ENCODE data around the gene CSNK2B. TPM values are rescaled to one million over a fixed set of nuclear protein-coding genes. Genes with fewer than 3 reads are reported as not detected.

CSNK2B gene
- polyA plus RNA-seq, 3 donors = 147 to 227 (median 195) TPM

DNA sequence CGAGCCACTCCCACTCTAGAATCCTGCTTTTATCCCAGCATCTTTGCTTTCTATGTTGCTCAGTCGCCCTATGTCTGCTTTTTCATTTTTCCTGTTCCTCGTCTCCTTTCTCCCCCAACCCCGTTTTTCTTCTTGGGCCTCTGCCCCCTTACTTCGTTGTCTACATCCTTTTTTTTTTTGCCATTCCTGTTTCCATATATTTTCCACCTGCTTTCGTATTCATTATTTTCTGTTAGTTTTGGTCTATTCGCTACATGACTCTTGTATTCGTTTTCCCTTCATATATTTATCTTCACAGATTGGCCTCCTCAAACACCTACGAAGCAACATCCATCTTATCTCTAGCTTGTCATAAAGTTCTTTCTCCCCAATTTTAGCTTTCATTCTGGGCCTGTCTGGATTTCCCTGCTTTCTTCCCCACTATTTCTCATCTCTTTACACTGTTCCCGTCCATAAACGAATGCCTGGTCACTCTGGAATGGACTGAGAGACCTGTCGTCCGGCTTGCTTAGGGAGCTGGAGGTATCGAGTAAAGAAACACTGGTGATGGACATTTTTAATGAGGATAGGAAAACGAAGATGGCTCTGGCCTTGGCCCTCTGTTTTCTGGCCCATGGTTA lies 44.5 kb upstream of the CSNK2B start:
- Histone ChIP-seq H3K4me1 (ENCODE audit: control insufficient read depth in 1 of 2, insufficient read depth in 2 of 2, low read length in 2 of 2) (peaks cover 42 to 48% of the 10 kb centered on the region in 2 donors), H3K27me3 (ENCODE audit: control insufficient read depth in 2 of 2, insufficient read depth in 2 of 2, low read length in 2 of 2) (no peaks in the 10 kb centered on the region), H3K4me2 (replicated peaks; ENCODE audit: extremely low read depth, low read length, poor library complexity, severe bottlenecking) (peak overlapping the region; percentile 95), H3K9me3 (replicated peaks in 1 of 2; ENCODE audit: control insufficient read depth in 1 of 2, insufficient read depth in 1 of 2, low read length in 2 of 2) (no peaks in the 10 kb centered on the region), H3K4me3 (replicated peaks in 1 of 3; ENCODE audit: low read depth in 2 of 3, low read length in 3 of 3) (peak overlapping the region; percentile 79 to 97 (median 87)), H3K9ac (ENCODE audit: insufficient read depth, low read length, poor library complexity, severe bottlenecking) (peak overlapping the region; percentile 93), H3K36me3 (replicated peaks in 1 of 2; ENCODE audit: control insufficient read depth in 1 of 2, insufficient read depth in 2 of 2, low read length in 2 of 2) (peaks cover 33 to 45% of the 10 kb centered on the region in 2 donors), H3K27ac (ENCODE audit: low read depth in 1 of 2, low read length in 2 of 2) (peak overlapping the region; percentile 95 to 99), H2AFZ (ENCODE audit: insufficient read depth, low read depth, low read length, poor library complexity, severe bottlenecking) (peak overlapping the region; percentile 76), H3K79me2 (ENCODE audit: insufficient read depth, low read length) (peaks cover 88% of the 10 kb centered on the region), H4K20me1 (ENCODE audit: insufficient read depth, low read length) (peaks cover 23% of the 10 kb centered on the region)
- 27% methylated on average over 13 of the region's 15 CpGs for WGBS (ENCODE audit: insufficient coverage)
- Mint-ChIP-seq H3K27me3 (ENCODE audit: low read depth in 3 of 3) (peaks cover 0 to 1% (median 0%) of the 10 kb centered on the region in 3 donors), H3K4me3 (peak overlapping the region; percentile 89 to 96), H3K27ac (peak overlapping the region; percentile 79 to 100 (median 95)), H3K9me3 (no peaks in the 10 kb centered on the region), H3K36me3 (peaks cover 42 to 53% of the 10 kb centered on the region in 2 donors), H3K4me1 (peaks cover 45% of the 10 kb centered on the region)
- no peak for DNase-seq
- TF ChIP-seq, protein P1, sequence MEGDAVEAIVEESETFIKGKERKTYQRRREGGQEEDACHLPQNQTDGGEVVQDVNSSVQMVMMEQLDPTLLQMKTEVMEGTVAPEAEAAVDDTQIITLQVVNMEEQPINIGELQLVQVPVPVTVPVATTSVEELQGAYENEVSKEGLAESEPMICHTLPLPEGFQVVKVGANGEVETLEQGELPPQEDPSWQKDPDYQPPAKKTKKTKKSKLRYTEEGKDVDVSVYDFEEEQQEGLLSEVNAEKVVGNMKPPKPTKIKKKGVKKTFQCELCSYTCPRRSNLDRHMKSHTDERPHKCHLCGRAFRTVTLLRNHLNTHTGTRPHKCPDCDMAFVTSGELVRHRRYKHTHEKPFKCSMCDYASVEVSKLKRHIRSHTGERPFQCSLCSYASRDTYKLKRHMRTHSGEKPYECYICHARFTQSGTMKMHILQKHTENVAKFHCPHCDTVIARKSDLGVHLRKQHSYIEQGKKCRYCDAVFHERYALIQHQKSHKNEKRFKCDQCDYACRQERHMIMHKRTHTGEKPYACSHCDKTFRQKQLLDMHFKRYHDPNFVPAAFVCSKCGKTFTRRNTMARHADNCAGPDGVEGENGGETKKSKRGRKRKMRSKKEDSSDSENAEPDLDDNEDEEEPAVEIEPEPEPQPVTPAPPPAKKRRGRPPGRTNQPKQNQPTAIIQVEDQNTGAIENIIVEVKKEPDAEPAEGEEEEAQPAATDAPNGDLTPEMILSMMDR (IDR thresholded peaks at IDR 0.05) = no peak
- intact Hi-C loops (cut with micrococcal nuclease) = loop anchor here (2.0 to 5.0 kb wide), 2 partner anchors 31 to 46 kb away; partner anchors contain the start of genes BAG6 (in 2 of the 2), CSNK2B (in 1 of the 2) and LY6G5B (in 1 of the 2)

DNA sequence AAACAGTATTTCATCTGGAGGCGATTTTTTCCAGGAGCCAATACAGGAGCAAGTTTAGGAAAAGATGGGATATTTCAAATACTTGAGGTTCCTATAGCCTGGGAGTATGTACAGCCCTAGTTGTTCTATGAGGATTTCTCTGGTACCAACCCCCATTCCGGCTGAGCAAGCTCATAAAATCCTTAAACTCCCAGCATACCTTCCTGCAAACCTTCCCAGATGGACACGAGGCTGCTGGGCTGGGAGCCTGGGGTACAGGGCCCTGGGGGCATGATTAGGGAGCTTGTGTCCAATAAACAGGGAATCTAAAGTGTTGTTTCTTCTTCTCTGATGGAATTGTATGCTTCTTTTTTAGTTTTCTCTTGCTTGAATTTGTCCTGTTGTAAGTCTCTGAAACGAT lies 43.9 kb upstream of the CSNK2B start:
- H3K27ac ChIP-seq (ENCODE audit: low read depth in 1 of 2, low read length in 2 of 2) = peak overlapping the region; percentile 24 to 95
- H3K27me3 ChIP-seq (ENCODE audit: control insufficient read depth in 2 of 2, insufficient read depth in 2 of 2, low read length in 2 of 2) = no peaks in the 10 kb centered on the region
- no peak overlapping the region for H3K9ac ChIP-seq (ENCODE audit: insufficient read depth, low read length, poor library complexity, severe bottlenecking)
- peaks cover 38 to 45% of the 10 kb centered on the region in 2 donors for H3K36me3 ChIP-seq (replicated peaks in 1 of 2; ENCODE audit: control insufficient read depth in 1 of 2, insufficient read depth in 2 of 2, low read length in 2 of 2)
- intact Hi-C loops (cut with micrococcal nuclease) = loop anchor here (2.0 to 5.0 kb wide), 2 partner anchors 31 to 45 kb away; partner anchors contain the start of genes BAG6 (in 2 of the 2), CSNK2B (in 1 of the 2) and LY6G5B (in 1 of the 2)
- peaks cover 36 to 43% of the 10 kb centered on the region in 2 donors for H3K4me1 ChIP-seq (ENCODE audit: control insufficient read depth in 1 of 2, insufficient read depth in 2 of 2, low read length in 2 of 2)
- Mint-ChIP-seq H3K27ac (peak overlapping the region; percentile 73 to 100 (median 95)), H3K4me3 (peak overlapping the region; percentile 89 to 96), H3K4me1 (peaks cover 40% of the 10 kb centered on the region), H3K36me3 (peaks cover 40 to 53% of the 10 kb centered on the region in 2 donors), H3K9me3 (no peaks in the 10 kb centered on the region), H3K27me3 (ENCODE audit: low read depth in 3 of 3) (peaks cover 0 to 1% (median 0%) of the 10 kb centered on the region in 3 donors)
- TF ChIP-seq, protein P1 (IDR thresholded peaks at IDR 0.05) = no peak
- H3K4me2 ChIP-seq (replicated peaks; ENCODE audit: extremely low read depth, low read length, poor library complexity, severe bottlenecking) = peak overlapping the region; percentile 95
- H4K20me1 ChIP-seq (ENCODE audit: insufficient read depth, low read length) = peaks cover 25% of the 10 kb centered on the region
- no peak for DNase-seq
- H2AFZ ChIP-seq (ENCODE audit: insufficient read depth, low read depth, low read length, poor library complexity, severe bottlenecking) = no peak overlapping the region
- WGBS (ENCODE audit: insufficient coverage) = 18% methylated on average over 1 of the region's 4 CpGs
- peak overlapping the region in 1 of 3 experiments; percentile 97 for H3K4me3 ChIP-seq (replicated peaks in 1 of 3; ENCODE audit: low read depth in 2 of 3, low read length in 3 of 3)
- peaks cover 88% of the 10 kb centered on the region for H3K79me2 ChIP-seq (ENCODE audit: insufficient read depth, low read length)
- H3K9me3 ChIP-seq (replicated peaks in 1 of 2; ENCODE audit: control insufficient read depth in 1 of 2, insufficient read depth in 1 of 2, low read length in 2 of 2) = no peaks in the 10 kb centered on the region
